Measurements from ENCODE around the gene RNF17.

DNA sequence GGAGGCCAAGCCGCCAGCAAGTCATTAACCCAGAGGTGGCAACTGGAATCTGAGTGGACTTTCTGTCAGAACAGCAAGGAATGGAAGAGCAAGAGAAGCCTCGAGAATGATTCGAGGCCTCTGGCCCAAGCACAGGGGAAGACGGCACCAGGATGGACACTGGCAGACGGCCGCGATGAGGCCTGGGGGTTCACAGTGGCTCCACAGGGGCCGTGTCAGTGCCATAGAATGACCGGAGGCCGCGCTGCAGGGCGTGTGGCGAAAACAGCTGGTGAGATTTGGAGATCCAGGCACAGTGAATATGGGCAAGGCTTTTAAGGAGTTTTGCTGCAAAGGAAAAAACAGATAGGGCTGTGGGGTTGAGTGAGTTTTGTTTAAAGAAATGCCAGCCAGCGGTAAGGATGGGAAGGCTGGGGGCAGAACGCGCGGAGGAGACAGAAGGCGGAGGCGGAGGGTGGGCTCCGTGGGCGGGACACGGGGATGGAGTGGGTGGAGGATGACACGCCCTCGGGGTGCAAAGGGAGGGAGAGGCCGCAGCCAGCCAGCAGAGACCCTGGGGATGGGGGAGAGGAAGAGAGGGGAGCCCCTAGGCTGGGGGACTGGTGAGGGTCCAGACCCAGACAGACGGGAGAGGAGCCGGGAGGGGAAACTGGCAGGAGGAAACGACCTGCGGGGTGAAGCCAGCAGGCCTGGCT lies 130.5 kb downstream of the RNF17 start:
- TF ChIP-seq, protein P1, sequence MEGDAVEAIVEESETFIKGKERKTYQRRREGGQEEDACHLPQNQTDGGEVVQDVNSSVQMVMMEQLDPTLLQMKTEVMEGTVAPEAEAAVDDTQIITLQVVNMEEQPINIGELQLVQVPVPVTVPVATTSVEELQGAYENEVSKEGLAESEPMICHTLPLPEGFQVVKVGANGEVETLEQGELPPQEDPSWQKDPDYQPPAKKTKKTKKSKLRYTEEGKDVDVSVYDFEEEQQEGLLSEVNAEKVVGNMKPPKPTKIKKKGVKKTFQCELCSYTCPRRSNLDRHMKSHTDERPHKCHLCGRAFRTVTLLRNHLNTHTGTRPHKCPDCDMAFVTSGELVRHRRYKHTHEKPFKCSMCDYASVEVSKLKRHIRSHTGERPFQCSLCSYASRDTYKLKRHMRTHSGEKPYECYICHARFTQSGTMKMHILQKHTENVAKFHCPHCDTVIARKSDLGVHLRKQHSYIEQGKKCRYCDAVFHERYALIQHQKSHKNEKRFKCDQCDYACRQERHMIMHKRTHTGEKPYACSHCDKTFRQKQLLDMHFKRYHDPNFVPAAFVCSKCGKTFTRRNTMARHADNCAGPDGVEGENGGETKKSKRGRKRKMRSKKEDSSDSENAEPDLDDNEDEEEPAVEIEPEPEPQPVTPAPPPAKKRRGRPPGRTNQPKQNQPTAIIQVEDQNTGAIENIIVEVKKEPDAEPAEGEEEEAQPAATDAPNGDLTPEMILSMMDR (IDR thresholded peaks at IDR 0.05; ENCODE audit: low read depth, low read length, missing input control): no peak
- TF ChIP-seq, protein P2, sequence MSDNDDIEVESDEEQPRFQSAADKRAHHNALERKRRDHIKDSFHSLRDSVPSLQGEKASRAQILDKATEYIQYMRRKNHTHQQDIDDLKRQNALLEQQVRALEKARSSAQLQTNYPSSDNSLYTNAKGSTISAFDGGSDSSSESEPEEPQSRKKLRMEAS (IDR thresholded peaks at IDR 0.05): no peak
- TF ChIP-seq SP1 (IDR thresholded peaks at IDR 0.05) (no peak), JUND (IDR thresholded peaks at IDR 0.05) (no peak), RAD21 (IDR thresholded peaks at IDR 0.05) (no peak), YY1 (IDR thresholded peaks at IDR 0.05) (no peak), EGR1 (IDR thresholded peaks at IDR 0.05; ENCODE audit: low read depth in 2 of 2) (no peak), TAF1 (conservative IDR thresholded peaks at IDR 0.05) (no peak), NR2F2 (IDR thresholded peaks at IDR 0.05) (no peak)
- TF ChIP-seq, protein P3, sequence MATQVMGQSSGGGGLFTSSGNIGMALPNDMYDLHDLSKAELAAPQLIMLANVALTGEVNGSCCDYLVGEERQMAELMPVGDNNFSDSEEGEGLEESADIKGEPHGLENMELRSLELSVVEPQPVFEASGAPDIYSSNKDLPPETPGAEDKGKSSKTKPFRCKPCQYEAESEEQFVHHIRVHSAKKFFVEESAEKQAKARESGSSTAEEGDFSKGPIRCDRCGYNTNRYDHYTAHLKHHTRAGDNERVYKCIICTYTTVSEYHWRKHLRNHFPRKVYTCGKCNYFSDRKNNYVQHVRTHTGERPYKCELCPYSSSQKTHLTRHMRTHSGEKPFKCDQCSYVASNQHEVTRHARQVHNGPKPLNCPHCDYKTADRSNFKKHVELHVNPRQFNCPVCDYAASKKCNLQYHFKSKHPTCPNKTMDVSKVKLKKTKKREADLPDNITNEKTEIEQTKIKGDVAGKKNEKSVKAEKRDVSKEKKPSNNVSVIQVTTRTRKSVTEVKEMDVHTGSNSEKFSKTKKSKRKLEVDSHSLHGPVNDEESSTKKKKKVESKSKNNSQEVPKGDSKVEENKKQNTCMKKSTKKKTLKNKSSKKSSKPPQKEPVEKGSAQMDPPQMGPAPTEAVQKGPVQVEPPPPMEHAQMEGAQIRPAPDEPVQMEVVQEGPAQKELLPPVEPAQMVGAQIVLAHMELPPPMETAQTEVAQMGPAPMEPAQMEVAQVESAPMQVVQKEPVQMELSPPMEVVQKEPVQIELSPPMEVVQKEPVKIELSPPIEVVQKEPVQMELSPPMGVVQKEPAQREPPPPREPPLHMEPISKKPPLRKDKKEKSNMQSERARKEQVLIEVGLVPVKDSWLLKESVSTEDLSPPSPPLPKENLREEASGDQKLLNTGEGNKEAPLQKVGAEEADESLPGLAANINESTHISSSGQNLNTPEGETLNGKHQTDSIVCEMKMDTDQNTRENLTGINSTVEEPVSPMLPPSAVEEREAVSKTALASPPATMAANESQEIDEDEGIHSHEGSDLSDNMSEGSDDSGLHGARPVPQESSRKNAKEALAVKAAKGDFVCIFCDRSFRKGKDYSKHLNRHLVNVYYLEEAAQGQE (IDR thresholded peaks at IDR 0.05): no peak
- TF ChIP-seq, protein P4, sequence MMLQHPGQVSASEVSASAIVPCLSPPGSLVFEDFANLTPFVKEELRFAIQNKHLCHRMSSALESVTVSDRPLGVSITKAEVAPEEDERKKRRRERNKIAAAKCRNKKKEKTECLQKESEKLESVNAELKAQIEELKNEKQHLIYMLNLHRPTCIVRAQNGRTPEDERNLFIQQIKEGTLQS (IDR thresholded peaks at IDR 0.05): no peak
